GM12801 (cell line): Measurements from ENCODE around the gene TRIM67.

Experiments used
- CTCF ChIP-seq: IDR thresholded peaks from one replicate; pipeline ENCODE4 v1.5.1; 2011; ENCODE audit warnings: control low read depth; ENCODE audit not compliant: insufficient read length; ENCODE audit errors: extremely low read depth

Gene TRIM67

DNA sequence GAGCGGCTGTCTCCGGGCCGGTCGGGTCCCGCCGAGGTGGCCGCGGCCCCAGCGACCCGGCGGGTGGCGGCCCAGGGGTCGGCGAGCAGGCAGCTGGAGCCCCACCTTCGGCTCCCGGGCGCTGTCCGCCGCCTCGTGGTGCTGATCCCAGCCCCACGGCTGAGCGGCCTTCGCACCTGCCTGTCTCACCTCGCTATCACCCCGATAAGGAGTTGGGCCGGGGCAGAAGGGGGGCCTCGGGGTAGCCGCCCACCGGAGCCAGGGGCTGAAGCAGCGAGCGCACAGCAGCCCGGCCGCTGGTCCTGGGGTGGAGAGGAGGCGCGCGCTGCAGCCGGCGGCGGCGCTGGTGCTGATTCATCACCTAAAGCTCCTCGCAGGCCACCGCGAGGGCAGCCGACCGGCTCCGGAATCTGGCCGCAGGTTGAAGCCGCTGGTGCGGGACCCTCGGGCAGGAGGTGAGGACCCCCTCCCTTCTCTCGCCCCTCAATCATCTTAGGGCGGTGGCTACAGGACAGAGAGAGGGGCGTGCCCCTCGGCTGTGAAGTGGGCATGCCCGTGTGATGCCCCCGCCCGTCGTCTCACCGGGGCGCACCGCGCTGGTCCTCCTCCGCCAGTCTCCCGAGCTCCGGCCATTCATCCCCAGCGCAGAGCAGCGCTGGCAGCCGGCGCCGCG lies 575 bp downstream of the TRIM67 start:
- no peak for TF ChIP-seq CTCF

DNA sequence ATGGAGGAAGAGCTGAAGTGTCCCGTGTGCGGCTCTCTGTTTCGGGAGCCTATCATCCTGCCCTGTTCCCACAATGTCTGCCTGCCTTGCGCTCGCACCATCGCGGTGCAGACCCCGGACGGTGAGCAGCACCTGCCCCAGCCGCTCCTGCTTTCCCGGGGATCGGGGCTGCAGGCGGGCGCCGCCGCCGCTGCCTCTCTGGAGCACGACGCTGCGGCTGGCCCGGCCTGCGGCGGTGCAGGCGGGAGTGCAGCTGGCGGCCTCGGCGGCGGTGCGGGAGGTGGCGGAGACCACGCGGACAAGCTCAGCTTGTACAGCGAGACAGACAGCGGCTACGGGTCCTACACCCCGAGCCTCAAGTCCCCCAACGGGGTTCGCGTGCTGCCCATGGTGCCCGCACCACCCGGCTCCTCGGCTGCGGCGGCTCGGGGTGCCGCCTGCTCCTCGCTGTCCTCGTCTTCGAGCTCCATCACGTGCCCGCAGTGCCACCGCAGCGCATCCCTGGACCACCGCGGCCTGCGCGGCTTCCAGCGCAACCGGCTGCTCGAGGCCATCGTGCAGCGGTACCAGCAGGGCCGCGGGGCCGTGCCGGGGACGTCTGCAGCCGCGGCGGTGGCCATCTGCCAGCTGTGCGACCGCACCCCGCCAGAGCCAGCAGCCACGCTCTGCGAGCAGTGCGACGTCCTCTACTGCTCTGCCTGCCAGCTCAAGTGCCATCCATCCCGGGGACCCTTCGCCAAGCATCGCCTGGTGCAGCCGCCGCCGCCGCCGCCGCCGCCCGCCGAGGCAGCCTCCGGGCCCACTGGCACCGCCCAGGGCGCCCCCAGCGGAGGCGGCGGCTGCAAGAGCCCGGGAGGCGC lies 1.3 kb downstream of the TRIM67 start:
- TF ChIP-seq CTCF, result no peak

DNA sequence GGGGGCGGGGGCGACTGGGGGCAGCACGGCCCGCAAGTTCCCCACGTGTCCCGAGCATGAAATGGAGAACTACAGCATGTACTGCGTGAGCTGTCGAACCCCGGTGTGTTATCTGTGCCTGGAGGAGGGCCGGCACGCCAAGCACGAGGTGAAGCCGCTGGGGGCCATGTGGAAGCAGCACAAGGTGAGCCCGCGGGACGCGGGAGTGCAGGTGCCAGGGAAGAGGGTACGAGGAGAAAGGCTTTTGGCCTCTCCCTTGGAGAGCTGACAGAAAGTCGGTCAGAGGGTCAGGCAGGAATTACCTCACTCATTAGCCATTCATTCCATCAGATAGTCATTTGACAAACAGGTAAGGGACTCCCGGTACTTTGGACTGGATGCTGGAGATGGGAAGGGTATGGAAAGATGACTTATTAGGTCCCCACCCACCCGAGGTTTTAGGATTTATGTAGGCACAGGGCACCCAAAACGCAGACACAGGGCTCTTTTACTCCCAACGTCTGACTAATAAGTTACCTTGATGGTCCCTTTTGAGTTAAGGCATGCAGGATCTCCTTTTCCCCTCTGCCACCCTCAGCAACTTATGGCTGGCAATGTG lies 2.1 kb downstream of the TRIM67 start:
- TF ChIP-seq CTCF, result no peak

DNA sequence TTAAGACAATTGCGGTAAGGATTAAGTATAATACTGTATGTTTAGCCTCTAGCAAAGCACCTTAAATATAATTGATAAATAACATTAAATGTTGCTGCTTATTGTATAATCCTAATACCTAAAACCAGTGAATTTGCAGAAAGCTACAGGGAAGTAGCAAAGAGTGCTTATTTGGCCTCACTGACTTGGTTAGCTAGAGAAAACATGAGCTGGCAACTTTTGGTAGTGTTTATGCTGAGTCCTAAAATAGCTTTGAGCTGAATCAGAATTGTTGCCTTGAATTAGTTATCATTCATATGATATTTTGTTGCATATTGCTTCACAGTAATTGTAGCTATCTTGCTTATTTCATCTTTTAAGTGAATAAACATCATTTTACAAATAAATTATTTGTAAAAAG lies 3.5 kb downstream of the TRIM67 start:
- TF ChIP-seq CTCF, result no peak

GRCh38 chr1:231166398-231166797 lies 4.5 kb downstream of the TRIM67 start:
- no peak for TF ChIP-seq CTCF

DNA sequence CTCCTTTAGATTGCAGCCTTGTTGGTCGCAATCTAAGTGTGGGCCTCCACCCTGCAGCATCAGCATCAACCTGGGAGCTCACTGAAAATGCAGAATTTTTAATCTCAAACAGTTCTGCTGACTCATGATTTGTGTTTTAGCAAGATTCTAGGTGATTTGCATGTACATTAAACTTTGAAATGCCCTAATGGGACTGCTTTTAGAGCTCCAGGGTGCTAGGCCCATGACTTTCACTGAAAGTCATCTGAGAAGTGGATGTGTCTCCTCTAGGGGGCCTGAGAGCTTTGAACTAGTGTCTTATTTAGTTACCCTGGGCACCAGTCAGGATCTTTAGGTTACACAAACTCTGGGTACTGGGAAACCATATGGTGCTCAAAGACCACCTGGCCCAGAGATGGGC lies 9.0 kb downstream of the TRIM67 start:
- TF ChIP-seq CTCF, result no peak

- TF ChIP-seq CTCF, result no peak
These were observed 9.9 kb downstream of the TRIM67 start for GRCh38 chr1:231171623-231172197.
